NCI-H345 treated with DMSO at 0.1 percent for 48 hours (cell line): Measurements from ENCODE around the gene NME2.
"Not testable (repeated sequence)": the region's sequence is repeated elsewhere in the genome, so short reads cannot be mapped to it uniquely, and the experiment has no call there.

Source experiments
- DNase-seq: peaks from one replicate; lab custom pipeline; 2025; ENCODE audit not compliant: unreplicated experiment; lab: John Stamatoyannopoulos, UW

The NME2 gene

GRCh38 chr17:51166198-51166986 lies at the start of gene NME2:
NME2 (plus strand) TSS chr17:51166411; CDS start chr17:51166831, 420 bp downstream.
- DNase-seq: peak; percentile 58

GRCh38 chr17:51118330-51119195 lies 47.6 kb upstream of the NME2 start:
- DNase-seq: peak; percentile 86

GRCh38 chr17:51119415-51120356 lies 46.5 kb upstream of the NME2 start:
- DNase-seq: no peak

- peak; percentile 31 for DNase-seq
These were observed 45.9 kb upstream of the NME2 start for GRCh38 chr17:51120357-51120738.

GRCh38 chr17:51120739-51121619 lies 45.2 kb upstream of the NME2 start, which contains the start of gene SPAG9:
SPAG9 (minus strand) TSS chr17:51120868; CDS start chr17:51120656, 212 bp downstream.
- DNase-seq: peak; percentile 90

- no peak for DNase-seq
These were observed 44.4 kb upstream of the NME2 start for GRCh38 chr17:51121620-51122472.

- DNase-seq: not testable (repeated sequence)
These were observed 43.6 kb upstream of the NME2 start for GRCh38 chr17:51122473-51123115.

- DNase-seq: no peak
These were observed 41.3 kb upstream of the NME2 start for GRCh38 chr17:51124640-51125503.

- no peak for DNase-seq
These were observed 38.1 kb upstream of the NME2 start for GRCh38 chr17:51128076-51128475.

- DNase-seq: no peak
These were observed 33.3 kb upstream of the NME2 start for GRCh38 chr17:51132964-51133319.

- no peak for DNase-seq
These were observed 32.8 kb upstream of the NME2 start for GRCh38 chr17:51133365-51133764.

- DNase-seq: no peak
These were observed 30.3 kb upstream of the NME2 start for GRCh38 chr17:51135956-51136355.

GRCh38 chr17:51142597-51142996 lies 23.6 kb upstream of the NME2 start:
- DNase-seq: no peak

- DNase-seq: no peak
These were observed 21.8 kb upstream of the NME2 start for GRCh38 chr17:51144266-51145022.

- no peak for DNase-seq
These were observed 18.6 kb upstream of the NME2 start for GRCh38 chr17:51147650-51148049.

- DNase-seq: no peak
These were observed 17.0 kb upstream of the NME2 start for GRCh38 chr17:51149163-51149562.

- no peak for DNase-seq
These were observed 15.3 kb upstream of the NME2 start for GRCh38 chr17:51150932-51151331.
